ENCODE data around the gene TBX22. TPM values are rescaled to one million over a fixed set of nuclear protein-coding genes. Genes with fewer than 3 reads are reported as not detected.
"Not testable (repeated sequence)": the region's sequence is repeated elsewhere in the genome, so short reads cannot be mapped to it uniquely, and the experiment has no call there.

TBX22 gene
- total and polyA plus RNA-seq, 2 donors (not counting 1 experiment from before 2014, with no cell fraction given): not detected

DNA sequence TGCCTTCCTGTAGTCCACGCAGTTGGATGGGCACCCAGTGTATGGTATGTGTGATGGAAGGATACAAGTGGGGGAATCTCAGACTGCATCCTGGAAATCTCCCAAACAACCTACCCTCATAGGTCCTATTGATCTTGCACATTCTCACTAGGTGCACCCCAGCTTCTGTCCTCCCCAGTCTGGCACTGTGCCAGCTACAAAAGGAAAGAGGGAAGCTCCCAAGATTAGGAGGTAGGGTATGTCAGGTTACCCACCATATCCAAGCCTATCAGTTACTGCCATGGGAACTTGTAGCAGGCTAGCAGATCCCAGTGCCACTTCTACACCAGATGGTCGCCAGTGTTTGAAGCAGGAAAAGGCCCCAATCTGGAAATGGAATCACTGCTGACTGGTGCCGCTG, 11.6 kb downstream of the TBX22 start:
- Mint-ChIP-seq H3K27me3 (no peaks in the 10 kb centered on the region), H3K4me1 (no peaks in the 10 kb centered on the region), H3K4me3 (no peak overlapping the region), H3K9me3 (ENCODE audit: insufficient read depth) (no peaks in the 10 kb centered on the region), H3K27ac (no peak overlapping the region)
- Histone ChIP-seq H3K36me3 (replicated peaks in 1 of 2; ENCODE audit: control extremely low read depth in 1 of 2, control insufficient read depth in 1 of 2, extremely low read depth in 1 of 2, insufficient read depth in 2 of 2, low read length in 1 of 2) (no peaks in the 10 kb centered on the region), H3K27ac (ENCODE audit: low read length in 2 of 2) (no peak overlapping the region), H3K4me3 (ENCODE audit: control extremely low read depth in 1 of 5, extremely low read depth in 1 of 5, insufficient read depth in 1 of 5, low read depth in 2 of 5, low read length in 4 of 5) (no peak overlapping the region), H3K79me2 (ENCODE audit: control insufficient read depth, insufficient read depth, low read length) (no peaks in the 10 kb centered on the region), H2AFZ (ENCODE audit: insufficient read depth, low read depth, low read length, poor library complexity, severe bottlenecking) (no peak overlapping the region), H3K4me2 (replicated peaks; ENCODE audit: low read depth, low read length, poor library complexity, severe bottlenecking) (no peak overlapping the region), H3K9me3 (ENCODE audit: control extremely low read depth in 1 of 3, control insufficient read depth in 2 of 3, insufficient read depth in 1 of 3, low read length in 2 of 3) (no peaks in the 10 kb centered on the region), H3K27me3 (replicated peaks in 1 of 4; ENCODE audit: control extremely low read depth in 1 of 4, control insufficient read depth in 3 of 4, insufficient read depth in 4 of 4, low read length in 3 of 4) (peaks cover 0 to 5% (median 0%) of the 10 kb centered on the region in 4 experiments), H3K4me1 (ENCODE audit: control insufficient read depth in 2 of 2, insufficient read depth in 2 of 2, low read length in 2 of 2) (no peaks in the 10 kb centered on the region), H3K9ac (ENCODE audit: low read length) (no peak overlapping the region), H4K20me1 (ENCODE audit: control insufficient read depth, insufficient read depth, low read length, poor library complexity, severe bottlenecking) (no peaks in the 10 kb centered on the region)
- POLR2A ChIA-PET: no interaction called here
- ATAC-seq (ENCODE audit: low read depth) (no peak), DNase-seq (no peak)
- 100% methylated on average over 1 of the region's 3 CpGs for WGBS (ENCODE audit: insufficient coverage)
- no peak for TF ChIP-seq EZH2 (IDR thresholded peaks at IDR 0.05; ENCODE audit: borderline replicate concordance, insufficient read depth, low read depth, low read length, poor library complexity, severe bottlenecking)
- TF ChIP-seq, protein P1, sequence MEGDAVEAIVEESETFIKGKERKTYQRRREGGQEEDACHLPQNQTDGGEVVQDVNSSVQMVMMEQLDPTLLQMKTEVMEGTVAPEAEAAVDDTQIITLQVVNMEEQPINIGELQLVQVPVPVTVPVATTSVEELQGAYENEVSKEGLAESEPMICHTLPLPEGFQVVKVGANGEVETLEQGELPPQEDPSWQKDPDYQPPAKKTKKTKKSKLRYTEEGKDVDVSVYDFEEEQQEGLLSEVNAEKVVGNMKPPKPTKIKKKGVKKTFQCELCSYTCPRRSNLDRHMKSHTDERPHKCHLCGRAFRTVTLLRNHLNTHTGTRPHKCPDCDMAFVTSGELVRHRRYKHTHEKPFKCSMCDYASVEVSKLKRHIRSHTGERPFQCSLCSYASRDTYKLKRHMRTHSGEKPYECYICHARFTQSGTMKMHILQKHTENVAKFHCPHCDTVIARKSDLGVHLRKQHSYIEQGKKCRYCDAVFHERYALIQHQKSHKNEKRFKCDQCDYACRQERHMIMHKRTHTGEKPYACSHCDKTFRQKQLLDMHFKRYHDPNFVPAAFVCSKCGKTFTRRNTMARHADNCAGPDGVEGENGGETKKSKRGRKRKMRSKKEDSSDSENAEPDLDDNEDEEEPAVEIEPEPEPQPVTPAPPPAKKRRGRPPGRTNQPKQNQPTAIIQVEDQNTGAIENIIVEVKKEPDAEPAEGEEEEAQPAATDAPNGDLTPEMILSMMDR (IDR thresholded peaks at IDR 0.05): no peak
- intact Hi-C loops (cut with micrococcal nuclease): no loop called here
- CTCF ChIA-PET: no interaction called here

DNA sequence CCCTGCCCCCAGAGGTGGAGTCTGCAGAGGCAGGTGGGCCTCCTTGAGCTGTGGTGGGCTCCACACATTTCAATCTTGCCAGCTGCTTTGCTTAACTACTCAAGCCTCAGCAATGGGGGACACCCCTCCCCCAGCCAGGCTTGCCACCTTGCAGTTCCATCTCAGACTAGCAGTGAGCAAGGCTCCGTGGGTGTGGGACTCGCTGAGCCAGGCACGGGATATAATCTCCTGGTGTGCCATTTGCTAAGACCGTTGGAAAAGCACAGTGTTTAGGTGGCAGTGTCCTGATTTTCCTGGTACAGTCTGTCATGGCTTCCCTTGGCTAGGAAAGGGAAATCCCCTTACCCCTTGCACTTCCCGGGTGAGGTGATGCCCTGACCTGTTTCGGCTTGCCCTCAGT, 51.6 kb downstream of the TBX22 start:
- H3K4me3 ChIP-seq (ENCODE audit: control extremely low read depth in 1 of 5, extremely low read depth in 1 of 5, insufficient read depth in 1 of 5, low read depth in 2 of 5, low read length in 4 of 5); H3K27me3 ChIP-seq (replicated peaks in 1 of 4; ENCODE audit: control extremely low read depth in 1 of 4, control insufficient read depth in 3 of 4, insufficient read depth in 4 of 4, low read length in 3 of 4); H3K4me2 ChIP-seq (replicated peaks; ENCODE audit: low read depth, low read length, poor library complexity, severe bottlenecking); DNase-seq; intact Hi-C loops (cut with micrococcal nuclease); POLR2A ChIA-PET; H3K4me1 ChIP-seq (ENCODE audit: control insufficient read depth in 2 of 2, insufficient read depth in 2 of 2, low read length in 2 of 2); ATAC-seq (ENCODE audit: low read depth); H3K36me3 ChIP-seq (replicated peaks in 1 of 2; ENCODE audit: control extremely low read depth in 1 of 2, control insufficient read depth in 1 of 2, extremely low read depth in 1 of 2, insufficient read depth in 2 of 2, low read length in 1 of 2); H3K27ac ChIP-seq (ENCODE audit: low read length in 2 of 2); H3K27ac Mint-ChIP-seq; H3K4me1 Mint-ChIP-seq; H3K9ac ChIP-seq (ENCODE audit: low read length); H3K4me3 Mint-ChIP-seq; H3K79me2 ChIP-seq (ENCODE audit: control insufficient read depth, insufficient read depth, low read length); CTCF ChIA-PET; H3K27me3 Mint-ChIP-seq; H3K9me3 Mint-ChIP-seq (ENCODE audit: insufficient read depth); H4K20me1 ChIP-seq (ENCODE audit: control insufficient read depth, insufficient read depth, low read length, poor library complexity, severe bottlenecking); H3K9me3 ChIP-seq (ENCODE audit: control extremely low read depth in 1 of 3, control insufficient read depth in 2 of 3, insufficient read depth in 1 of 3, low read length in 2 of 3); H2AFZ ChIP-seq (ENCODE audit: insufficient read depth, low read depth, low read length, poor library complexity, severe bottlenecking): not testable (repeated sequence)
- 74% methylated on average over 3 of the region's 6 CpGs for WGBS (ENCODE audit: insufficient coverage)

DNA sequence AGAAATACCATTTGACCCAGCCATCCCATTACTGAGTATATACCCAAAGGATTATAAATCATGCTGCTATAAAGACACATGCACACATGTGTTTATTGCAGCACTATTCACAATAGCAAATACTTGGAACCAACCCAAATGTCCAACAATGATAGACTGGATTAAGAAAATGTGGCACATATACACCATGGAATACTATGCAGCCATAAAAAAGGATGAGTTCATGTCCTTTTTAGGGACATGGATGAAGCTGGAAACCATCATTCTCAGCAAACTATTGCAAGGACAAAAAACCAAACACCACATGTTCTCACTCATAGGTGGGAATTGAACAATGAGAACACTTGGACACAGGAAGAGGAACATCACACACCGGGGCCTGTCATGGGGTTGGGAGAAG, 61.1 kb downstream of the TBX22 start:
- H3K9ac ChIP-seq (ENCODE audit: low read length); H3K27ac Mint-ChIP-seq; POLR2A ChIA-PET; H3K27me3 Mint-ChIP-seq; H3K4me3 ChIP-seq (ENCODE audit: control extremely low read depth in 1 of 5, extremely low read depth in 1 of 5, insufficient read depth in 1 of 5, low read depth in 2 of 5, low read length in 4 of 5); H3K9me3 Mint-ChIP-seq (ENCODE audit: insufficient read depth); H3K36me3 ChIP-seq (replicated peaks in 1 of 2; ENCODE audit: control extremely low read depth in 1 of 2, control insufficient read depth in 1 of 2, extremely low read depth in 1 of 2, insufficient read depth in 2 of 2, low read length in 1 of 2); H3K4me1 ChIP-seq (ENCODE audit: control insufficient read depth in 2 of 2, insufficient read depth in 2 of 2, low read length in 2 of 2); H3K4me1 Mint-ChIP-seq; H2AFZ ChIP-seq (ENCODE audit: insufficient read depth, low read depth, low read length, poor library complexity, severe bottlenecking); H3K79me2 ChIP-seq (ENCODE audit: control insufficient read depth, insufficient read depth, low read length); H4K20me1 ChIP-seq (ENCODE audit: control insufficient read depth, insufficient read depth, low read length, poor library complexity, severe bottlenecking); H3K27ac ChIP-seq (ENCODE audit: low read length in 2 of 2); CTCF ChIA-PET; H3K4me2 ChIP-seq (replicated peaks; ENCODE audit: low read depth, low read length, poor library complexity, severe bottlenecking); DNase-seq; ATAC-seq (ENCODE audit: low read depth); H3K4me3 Mint-ChIP-seq; H3K9me3 ChIP-seq (ENCODE audit: control extremely low read depth in 1 of 3, control insufficient read depth in 2 of 3, insufficient read depth in 1 of 3, low read length in 2 of 3); H3K27me3 ChIP-seq (replicated peaks in 1 of 4; ENCODE audit: control extremely low read depth in 1 of 4, control insufficient read depth in 3 of 4, insufficient read depth in 4 of 4, low read length in 3 of 4); intact Hi-C loops (cut with micrococcal nuclease): not testable (repeated sequence)
- WGBS (ENCODE audit: insufficient coverage): no CpG with 5 or more reads among the region's 1 CpG

Data from B cell (primary cell).